GM18505 (cell line): ENCODE data around the gene FAM83G.

Experiments
- ATAC-seq: cut with Tn5 transposase; IDR thresholded peaks from one replicate; pipeline ENCODE4 v1.9.1; 2021; ENCODE audit not compliant: unreplicated experiment
- POLR2A ChIP-seq: IDR thresholded peaks from 4 replicates; pipeline ENCODE4 v1.6.1; 2011; ENCODE audit warnings: borderline replicate concordance; ENCODE audit not compliant: insufficient read depth, insufficient read length; ENCODE audit errors: extremely low read depth

FAM83G gene

GRCh38 chr17:18967916-18968315, 36.6 kb downstream of the FAM83G start:
- ATAC-seq: no peak
- no peak for TF ChIP-seq POLR2A

DNA sequence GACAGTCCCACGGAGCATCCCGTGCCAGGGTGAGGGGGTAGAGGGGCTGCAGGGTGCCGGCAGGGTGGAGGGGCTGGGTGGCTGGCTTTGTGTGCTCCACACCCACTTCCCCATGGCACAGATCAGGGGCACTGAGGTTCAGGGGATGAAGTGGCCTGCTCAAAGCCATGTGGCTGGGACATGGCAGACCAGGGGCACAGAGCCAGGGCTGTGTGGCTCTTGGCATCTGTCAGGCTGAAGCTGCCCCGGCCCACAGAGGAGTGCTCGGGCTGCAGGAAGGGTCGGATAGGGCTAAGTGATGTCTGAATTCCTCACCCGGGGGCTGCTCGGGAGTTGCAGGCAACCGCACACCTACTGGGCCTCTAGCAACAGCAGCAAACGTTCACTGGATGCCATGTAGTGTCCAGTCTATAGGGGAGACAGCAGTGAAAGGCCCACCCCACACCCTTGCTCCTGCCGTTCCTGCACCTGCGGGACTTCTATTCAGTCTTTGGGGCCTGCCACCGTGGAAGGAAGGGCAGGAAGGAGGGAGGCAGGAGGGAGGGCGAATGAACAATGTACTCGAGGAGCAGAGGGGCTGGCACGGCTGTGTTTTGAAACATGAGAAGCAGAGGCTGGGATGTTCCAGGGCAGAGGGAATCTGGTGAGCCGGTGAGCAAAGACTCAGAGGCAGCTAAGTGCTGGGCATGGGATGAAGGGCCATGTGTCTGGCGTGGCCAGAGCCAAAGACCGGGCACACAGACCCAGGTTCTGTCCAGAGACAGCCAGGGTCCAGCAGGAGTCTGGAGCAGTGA, 37.5 kb downstream of the FAM83G start:
- ATAC-seq: no peak
- no peak for TF ChIP-seq POLR2A

DNA sequence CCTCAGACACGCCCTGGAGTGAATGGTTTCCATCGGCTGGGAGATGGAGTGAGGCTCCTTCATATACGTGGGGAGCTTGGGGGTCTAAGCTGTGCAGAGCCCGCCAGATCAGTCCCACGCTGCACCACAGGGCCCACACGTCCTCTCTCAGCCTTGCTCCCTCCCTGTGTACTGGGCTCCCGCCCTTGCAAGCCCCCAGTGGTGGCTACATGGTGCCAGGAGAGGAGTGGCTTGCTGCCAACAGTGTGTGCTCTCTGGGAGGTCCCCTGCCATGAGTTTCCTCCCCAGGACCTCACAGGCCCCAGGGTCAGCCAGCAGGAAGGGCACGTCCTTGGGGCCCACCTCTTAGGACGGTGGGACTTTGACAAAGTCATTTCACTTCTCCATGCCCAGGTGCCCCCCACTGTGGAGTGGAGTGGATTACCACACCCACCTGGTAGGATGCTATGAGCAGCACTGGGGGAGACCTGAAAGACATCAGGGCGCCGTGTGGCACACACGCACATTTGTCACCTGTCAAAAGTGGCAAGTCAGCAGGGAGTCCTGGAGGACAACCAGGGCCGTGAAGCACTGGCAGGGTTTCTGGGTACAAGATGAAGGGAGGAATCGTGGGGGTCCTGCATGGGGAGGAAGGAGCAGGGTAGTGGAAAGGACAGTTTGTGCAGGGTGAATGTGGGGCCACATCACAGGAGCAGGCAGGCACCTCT, 38.9 kb downstream of the FAM83G start:
- no peak for ATAC-seq
- TF ChIP-seq POLR2A: no peak

- ATAC-seq: no peak
- TF ChIP-seq POLR2A: no peak
Observed at GRCh38 chr17:18964550-18964949, 40.0 kb downstream of the FAM83G start.

DNA sequence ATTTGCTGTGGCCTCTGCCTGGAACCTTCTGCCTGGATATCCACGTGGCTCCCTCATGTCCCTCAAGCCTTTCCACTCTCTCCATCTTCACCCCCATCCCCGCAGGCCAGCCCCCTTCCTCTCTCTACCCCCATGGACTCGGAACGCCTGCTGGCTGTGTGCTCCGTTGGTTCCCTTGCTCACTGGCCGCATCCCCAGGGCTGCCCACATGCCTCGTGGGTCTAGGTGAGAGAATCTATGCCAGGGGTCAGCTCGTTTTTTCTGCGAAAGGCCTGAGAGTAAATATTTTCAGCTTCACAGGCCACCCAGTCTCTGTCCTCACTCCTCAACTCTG, 40.6 kb downstream of the FAM83G start:
- TF ChIP-seq POLR2A: no peak
- no peak for ATAC-seq

DNA sequence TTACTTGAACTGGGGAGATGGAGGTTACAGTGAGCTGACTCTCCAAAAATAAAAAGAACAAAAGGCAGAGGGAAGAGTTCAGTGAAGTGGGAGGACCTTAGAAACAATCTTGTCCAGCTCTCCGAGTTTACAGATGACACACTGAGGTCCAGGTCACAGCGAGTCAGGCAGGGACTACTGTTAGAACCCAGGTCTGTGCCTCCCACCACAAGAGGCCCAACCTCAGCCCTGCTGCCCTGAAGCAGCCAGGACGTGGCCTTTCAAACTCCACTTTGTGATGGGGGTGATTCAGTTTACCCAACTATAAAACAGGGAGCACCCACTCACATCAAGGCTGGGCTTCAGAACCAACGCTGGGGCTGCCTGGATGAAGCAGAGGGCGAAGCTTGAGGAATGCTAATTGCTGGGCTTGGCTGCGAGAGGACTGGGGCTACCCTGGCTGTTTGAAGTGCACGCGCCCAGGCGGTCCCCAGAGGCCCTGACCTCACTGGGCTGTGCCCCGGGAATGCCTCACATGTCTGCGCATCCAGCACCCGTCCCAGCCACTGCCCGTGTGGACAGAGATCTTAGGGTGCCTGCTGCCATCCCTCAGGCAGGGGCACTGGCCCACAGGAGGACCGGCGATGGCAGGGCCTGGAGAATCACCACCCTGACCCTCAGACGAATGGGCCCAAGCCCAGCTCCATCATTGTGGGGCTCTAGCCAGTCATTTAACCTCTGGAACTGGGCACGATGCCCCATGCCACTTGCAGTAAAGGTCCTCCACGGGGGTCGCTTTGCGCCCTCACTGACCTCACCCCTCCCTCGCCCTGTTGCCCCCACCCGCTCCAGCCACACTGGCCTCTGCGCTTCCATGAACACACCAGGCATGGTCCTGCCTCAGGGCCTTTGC, 41.2 kb downstream of the FAM83G start:
- ATAC-seq: no peak
- no peak for TF ChIP-seq POLR2A

- TF ChIP-seq POLR2A: no peak
- ATAC-seq: no peak
Observed at GRCh38 chr17:18962494-18962815, 42.1 kb downstream of the FAM83G start.

- no peak for ATAC-seq
- no peak for TF ChIP-seq POLR2A
Observed at GRCh38 chr17:18961634-18962493, 42.7 kb downstream of the FAM83G start.

DNA sequence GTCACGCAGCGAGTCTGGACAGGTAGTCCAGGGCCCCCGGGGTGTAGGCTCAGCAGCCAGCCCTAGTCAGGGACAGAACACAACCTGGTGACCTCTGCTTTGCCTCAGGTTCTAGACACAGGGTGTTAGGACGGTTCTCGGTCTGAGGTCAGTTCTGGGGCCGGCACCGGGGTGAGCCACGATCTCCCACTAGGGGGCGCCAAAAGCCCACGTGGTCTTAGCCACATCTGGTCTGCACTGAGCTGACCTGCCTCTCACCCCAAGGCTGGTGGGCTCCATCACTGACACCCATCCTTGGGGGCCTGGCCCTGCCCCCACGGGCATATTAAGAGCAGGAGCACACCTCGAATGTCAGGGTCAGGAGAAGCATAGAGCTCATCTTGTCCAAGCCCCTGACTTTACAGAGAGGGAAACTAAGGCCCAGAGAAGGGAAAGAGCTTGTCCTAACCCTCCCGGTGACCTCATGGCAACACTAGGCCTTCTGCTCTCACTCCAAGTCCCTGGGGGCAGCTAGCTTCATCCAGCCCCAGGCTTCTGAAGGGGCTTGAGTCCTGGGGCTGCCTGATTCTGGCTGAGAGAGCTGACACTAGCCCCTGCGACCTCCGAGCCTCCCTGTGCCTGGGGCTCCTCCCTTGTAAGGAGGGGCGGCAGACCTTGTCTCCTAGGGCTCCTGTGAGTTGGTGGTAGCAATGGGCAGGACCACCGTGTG, 43.6 kb downstream of the FAM83G start:
- ATAC-seq: no peak
- TF ChIP-seq POLR2A: no peak

DNA sequence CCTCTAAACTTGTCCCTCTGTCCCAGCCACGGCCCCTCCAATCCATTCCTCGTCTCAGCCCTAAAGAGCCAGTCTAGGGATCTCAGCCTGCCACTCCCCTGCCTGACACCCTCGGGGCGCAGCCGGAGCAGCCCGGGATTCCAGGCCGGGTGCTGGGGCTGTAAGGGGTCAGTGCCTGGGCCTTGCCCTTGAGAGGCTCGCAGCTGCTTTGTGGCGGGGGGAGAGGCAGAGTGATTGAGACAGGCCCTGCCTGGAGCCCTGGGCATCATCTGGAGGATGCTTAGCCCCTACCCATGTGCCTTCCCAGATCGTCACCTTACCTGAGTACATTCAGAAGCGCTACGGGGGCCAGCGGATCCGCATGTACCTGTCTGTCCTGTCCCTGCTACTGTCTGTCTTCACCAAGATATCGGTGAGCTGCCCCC, 44.3 kb downstream of the FAM83G start:
- ATAC-seq: no peak
- TF ChIP-seq POLR2A: no peak

- ATAC-seq: no peak
- TF ChIP-seq POLR2A: no peak
Observed at GRCh38 chr17:18959845-18960240, 44.7 kb downstream of the FAM83G start.
